Kidney (tissue), 14 donors: ENCODE measurements around the gene COL4A5. TPM values are rescaled to one million over a fixed set of nuclear protein-coding genes. Genes with fewer than 3 reads are reported as not detected.
A peak's percentile ranks its signal among the peaks of the same experiment; 100 is the strongest.

Experiments used
- DNase-seq, 5 donors: peaks; one replicate each; pipeline ENCODE4 v3.0.0-alpha.2; 2013 to 2020
- FAIRE-seq: peaks from 2 replicates; lab custom pipeline; 2012; peaks lifted over from hg19 to GRCh38; lab: Jason Lieb, UNC
- H3K27ac ChIP-seq, 2 donors: one replicate each; pipeline ENCODE4 v1.7.0; 2013; ENCODE audit warnings: low read depth in 2 of 2, low read length in 2 of 2, inconsistent platforms in 1 of 2
- H3K27me3 ChIP-seq: one replicate; pipeline ENCODE4 v1.7.1; 2013; ENCODE audit warnings: low read length, inconsistent platforms; ENCODE audit not compliant: control insufficient read depth, insufficient read depth
- H3K36me3 ChIP-seq, 3 donors: one replicate each; pipeline versions ENCODE4 v1.7.0 to v1.7.1; 2013; ENCODE audit warnings: low read length in 3 of 3, control low read depth in 1 of 3, inconsistent platforms in 1 of 3; ENCODE audit not compliant: insufficient read depth in 3 of 3, control insufficient read depth in 2 of 3
- H3K4me1 ChIP-seq, 3 donors: one replicate each; pipeline versions ENCODE4 v1.7.0 to v1.7.1; 2013; ENCODE audit warnings: low read length in 3 of 3, inconsistent platforms in 1 of 3, low read depth in 1 of 3; ENCODE audit not compliant: control insufficient read depth in 2 of 3, insufficient read depth in 2 of 3
- H3K4me3 ChIP-seq, 3 donors: one replicate each; pipeline versions ENCODE4 v1.7.0 to v1.8.1; 2013; ENCODE audit warnings: low read length in 3 of 3, control low read depth in 1 of 3, inconsistent platforms in 1 of 3
- H3K9ac ChIP-seq, 3 donors: one replicate each; pipeline versions ENCODE4 v1.7.0 to v1.7.1; 2013; ENCODE audit warnings: low read length in 3 of 3, control low read depth in 1 of 3, inconsistent platforms in 1 of 3
- H3K9me3 ChIP-seq, 3 donors: one replicate each; pipeline versions ENCODE4 v1.7.0 to v1.7.1; 2013; ENCODE audit warnings: low read length in 3 of 3, control low read depth in 1 of 3, inconsistent platforms in 1 of 3; ENCODE audit not compliant: control insufficient read depth in 2 of 3, insufficient read depth in 1 of 3
- intact Hi-C: fragments of 100-400 bp; cut with DNase I; formaldehyde crosslinking; loops from one replicate; pipeline ENCODE4 v1.11.1; 2022
- polyA plus RNA-seq: library from polyadenylated mRNA; stranded (reverse); fragments of 350-450 nt; fragmentation: Illumina TruSeq; extraction: RNeasy Lipid Tissue Mini Kit (QIAGEN cat#74804); gene quantifications from one replicate; pipeline ENCODE4 v1.2.3, GENCODE V29; 2014; ENCODE audit warnings: low read depth, low replicate concordance; ENCODE audit not compliant: insufficient read depth
- total RNA-seq: library from RNA; stranded (reverse); fragmentation: NEBNext Ultra II Directional; extraction: Animal tissue kit (Norgen Biotek cat#: 25700); gene quantifications from one replicate; pipeline ENCODE4 v1.2.1, GENCODE V29; 2021
- TF ChIP-seq, protein P1 (sequence below): IDR thresholded peaks from 3 replicates; pipeline ENCODE4 v1.5.1; 2012; ENCODE audit warnings: mild to moderate bottlenecking, moderate library complexity, borderline replicate concordance; ENCODE audit not compliant: insufficient read depth; ENCODE audit errors: extremely low read depth
- donor health status: control.
- donor health status: control.
- donor health status: control.
- donor health status: control.
- donor health status: control.
- donor health status: DM: yes; HTN: yes; CAD: no.
- donor health status: Normal renal cell carcinoma (clear cell type).

COL4A5 gene
- total and polyA plus RNA-seq, 2 donors from 2014 or later: 11.9 to 23.9 TPM

GRCh38 chrX:108573136-108573535 is 133.5 kb downstream of the COL4A5 start:
- no peak overlapping the region for H3K9ac ChIP-seq
- H3K4me1 ChIP-seq: no peaks in the 10 kb centered on the region
- no peak for DNase-seq
- H3K36me3 ChIP-seq: no peaks in the 10 kb centered on the region
- no peaks in the 10 kb centered on the region for H3K27me3 ChIP-seq
- FAIRE-seq: no peak
- intact Hi-C loops: no loop called here
- H3K4me3 ChIP-seq: no peak overlapping the region
- H3K27ac ChIP-seq: no peak overlapping the region
- TF ChIP-seq, protein P1, sequence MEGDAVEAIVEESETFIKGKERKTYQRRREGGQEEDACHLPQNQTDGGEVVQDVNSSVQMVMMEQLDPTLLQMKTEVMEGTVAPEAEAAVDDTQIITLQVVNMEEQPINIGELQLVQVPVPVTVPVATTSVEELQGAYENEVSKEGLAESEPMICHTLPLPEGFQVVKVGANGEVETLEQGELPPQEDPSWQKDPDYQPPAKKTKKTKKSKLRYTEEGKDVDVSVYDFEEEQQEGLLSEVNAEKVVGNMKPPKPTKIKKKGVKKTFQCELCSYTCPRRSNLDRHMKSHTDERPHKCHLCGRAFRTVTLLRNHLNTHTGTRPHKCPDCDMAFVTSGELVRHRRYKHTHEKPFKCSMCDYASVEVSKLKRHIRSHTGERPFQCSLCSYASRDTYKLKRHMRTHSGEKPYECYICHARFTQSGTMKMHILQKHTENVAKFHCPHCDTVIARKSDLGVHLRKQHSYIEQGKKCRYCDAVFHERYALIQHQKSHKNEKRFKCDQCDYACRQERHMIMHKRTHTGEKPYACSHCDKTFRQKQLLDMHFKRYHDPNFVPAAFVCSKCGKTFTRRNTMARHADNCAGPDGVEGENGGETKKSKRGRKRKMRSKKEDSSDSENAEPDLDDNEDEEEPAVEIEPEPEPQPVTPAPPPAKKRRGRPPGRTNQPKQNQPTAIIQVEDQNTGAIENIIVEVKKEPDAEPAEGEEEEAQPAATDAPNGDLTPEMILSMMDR: no peak
- H3K9me3 ChIP-seq: no peaks in the 10 kb centered on the region

GRCh38 chrX:108582151-108582550 is 142.5 kb downstream of the COL4A5 start:
- Histone ChIP-seq H3K9ac (no peak overlapping the region), H3K27ac (no peak overlapping the region), H3K36me3 (no peaks in the 10 kb centered on the region), H3K9me3 (no peaks in the 10 kb centered on the region), H3K4me1 (no peaks in the 10 kb centered on the region), H3K27me3 (no peaks in the 10 kb centered on the region), H3K4me3 (no peak overlapping the region)
- TF ChIP-seq, protein P1: no peak
- DNase-seq (no peak), FAIRE-seq (no peak)
- intact Hi-C loops: no loop called here

GRCh38 chrX:108584617-108585211 is 145.1 kb downstream of the COL4A5 start:
- no peaks in the 10 kb centered on the region for H3K9me3 ChIP-seq
- H3K4me1 ChIP-seq: no peaks in the 10 kb centered on the region
- DNase-seq (peak in 2 of 5 donors; percentile 1 to 16), FAIRE-seq (no peak)
- TF ChIP-seq, protein P1: no peak
- H3K27ac ChIP-seq: no peak overlapping the region
- intact Hi-C loops: no loop called here
- no peak overlapping the region for H3K4me3 ChIP-seq
- H3K27me3 ChIP-seq: no peaks in the 10 kb centered on the region
- no peaks in the 10 kb centered on the region for H3K36me3 ChIP-seq
- H3K9ac ChIP-seq: no peak overlapping the region

GRCh38 chrX:108590496-108590895 is 150.9 kb downstream of the COL4A5 start:
- no peak for DNase-seq

More at GRCh38 chrX:108590496-108590895, 150.9 kb downstream of the COL4A5 start:
- Histone ChIP-seq H3K4me1 (no peaks in the 10 kb centered on the region), H3K36me3 (no peaks in the 10 kb centered on the region), H3K27me3 (no peaks in the 10 kb centered on the region), H3K9me3 (no peaks in the 10 kb centered on the region), H3K4me3 (no peak overlapping the region), H3K9ac (no peak overlapping the region), H3K27ac (no peak overlapping the region)
- FAIRE-seq: no peak
- TF ChIP-seq, protein P1: no peak
- intact Hi-C loops: no loop called here
